Skin of body (tissue), 2 donors: Measurements from ENCODE around the gene AFG1L. TPM values are rescaled to one million over a fixed set of nuclear protein-coding genes. Genes with fewer than 3 reads are reported as not detected.
"Not testable (repeated sequence)": the region's sequence is repeated elsewhere in the genome, so short reads cannot be mapped to it uniquely, and the experiment has no call there.

Experiments used
- DNase-seq: peaks from one replicate; lab custom pipeline; 2025; lab: John Stamatoyannopoulos, UW
- total RNA-seq: library from RNA; depleted of rRNA; stranded (reverse); fragments of >200 nt; gene quantifications from one replicate; pipeline ENCODE4 v1.2.3, GENCODE V29; 2014

Gene AFG1L
- total RNA-seq, 1 donor from 2014 or later: 5.8 TPM

DNA sequence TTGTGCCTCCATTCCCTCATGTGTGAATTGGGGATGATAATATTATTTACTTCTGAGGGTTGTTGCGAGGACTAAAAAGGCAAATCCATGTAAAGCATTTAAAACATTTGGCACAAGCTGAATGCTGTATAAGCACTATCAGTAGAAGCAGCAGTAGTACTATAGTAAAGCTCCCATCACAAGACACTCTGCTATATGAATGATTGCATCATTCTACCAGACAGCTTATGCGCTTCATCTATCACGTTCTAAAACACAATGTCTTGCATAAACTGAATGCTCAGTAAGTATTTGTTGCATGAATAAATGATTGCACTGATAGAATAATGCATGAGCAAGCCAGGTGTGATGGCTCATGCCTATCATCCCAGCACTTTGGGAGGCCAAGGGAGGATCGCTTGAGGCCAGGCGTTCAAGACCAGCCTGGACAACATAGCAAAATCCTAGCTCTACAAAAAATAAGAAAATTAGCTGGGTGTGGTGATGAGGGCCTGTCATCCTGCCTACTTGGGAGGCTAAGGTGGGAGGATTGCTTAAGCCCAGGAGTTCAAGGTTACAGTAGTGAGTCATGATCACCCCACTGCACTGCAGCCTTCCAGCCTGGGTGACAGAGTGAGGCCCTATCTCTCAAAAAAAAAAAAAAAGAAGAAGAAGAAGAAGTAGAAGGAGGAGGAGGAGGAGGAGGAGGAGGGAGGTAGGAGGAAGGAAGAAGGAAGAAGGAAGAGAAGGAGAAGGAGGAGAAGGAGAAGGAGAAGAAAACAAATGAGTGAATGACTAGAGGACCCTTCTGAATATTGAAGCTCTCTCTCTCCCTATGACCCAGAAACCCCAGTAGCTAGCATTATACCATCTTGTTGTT is 215.8 kb downstream of the AFG1L start:
- DNase-seq: no peak

DNA sequence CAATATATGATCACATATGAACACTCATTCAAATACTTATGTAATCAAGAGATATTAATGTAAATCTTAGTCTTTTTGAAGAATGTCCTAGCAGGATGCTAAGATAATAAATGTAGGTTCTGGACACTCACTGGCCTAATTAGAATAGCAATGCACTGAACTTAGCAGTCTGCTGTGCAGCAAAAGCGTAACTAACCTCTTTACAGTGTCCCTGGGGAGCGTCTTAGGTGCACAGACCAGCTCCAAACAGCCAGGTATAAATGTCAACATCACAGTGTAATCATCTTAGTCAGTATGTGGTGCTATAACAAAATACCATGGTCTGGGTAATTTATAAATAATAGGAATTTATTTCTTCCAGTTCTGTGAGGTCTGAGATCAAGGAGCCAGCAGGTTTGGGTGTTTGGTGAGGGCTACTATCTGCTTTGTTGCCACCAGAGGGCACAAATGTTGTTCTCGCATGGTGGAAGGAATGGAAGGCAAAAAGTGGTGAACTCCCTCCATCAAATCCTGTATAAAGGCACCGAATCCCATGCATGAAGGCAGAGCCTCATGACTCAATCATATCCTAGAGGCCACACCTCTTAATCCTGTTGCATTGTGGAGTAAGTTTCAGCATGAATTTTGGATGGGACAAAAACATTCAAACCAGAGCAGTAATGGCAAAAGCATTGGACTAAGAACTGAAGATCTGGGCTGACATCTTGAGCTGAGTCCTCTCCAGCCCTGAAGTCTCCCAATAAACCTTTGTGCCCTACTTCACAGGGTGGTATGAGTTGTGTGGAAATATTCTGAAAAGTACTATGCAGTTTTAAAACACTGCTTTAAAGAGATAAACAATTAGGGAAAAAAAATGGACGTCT is 224.1 kb downstream of the AFG1L start:
- DNase-seq: no peak

DNA sequence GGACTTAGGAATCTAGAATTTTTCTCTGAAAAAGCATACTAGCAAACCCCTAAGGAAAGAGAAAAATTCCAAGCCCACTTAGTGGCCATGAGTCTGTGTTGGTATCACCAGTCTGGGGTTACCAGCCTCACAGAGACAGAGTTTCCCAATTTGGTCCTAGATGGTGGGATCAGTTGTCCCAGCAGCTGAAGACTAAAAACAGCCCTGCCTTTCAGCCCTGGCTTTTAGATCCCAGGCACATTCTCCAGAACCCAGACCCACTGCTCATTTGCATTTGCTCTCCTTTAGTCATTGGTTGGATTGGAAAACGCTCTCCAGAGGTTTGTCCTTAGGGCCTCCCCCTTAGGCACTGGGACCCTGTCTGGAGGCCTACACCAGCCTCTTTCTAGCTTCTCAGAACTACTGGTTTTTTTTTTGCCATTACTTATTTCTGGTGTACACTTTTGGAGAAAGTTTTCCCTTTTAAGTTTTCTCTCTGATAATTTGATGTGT is 226.8 kb downstream of the AFG1L start:
- no peak for DNase-seq

DNA sequence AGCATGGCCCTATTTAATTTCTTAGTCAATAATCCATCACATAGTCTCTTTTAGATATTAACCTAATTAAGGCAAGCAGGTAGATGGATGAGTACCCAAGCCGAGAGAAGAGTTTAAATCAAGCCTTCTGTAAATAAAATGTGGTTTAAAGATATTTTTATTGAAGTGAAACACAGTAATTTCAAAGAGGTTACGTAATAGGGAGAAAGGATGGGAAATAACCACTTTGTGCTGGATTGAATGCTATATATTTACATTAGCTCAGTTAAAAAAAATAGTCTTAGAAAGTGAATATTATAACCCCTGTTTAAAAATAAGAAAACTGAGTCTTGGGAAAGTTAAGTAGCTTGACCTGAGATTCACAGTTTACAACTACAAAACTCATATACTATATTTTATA is 228.8 kb downstream of the AFG1L start:
- no peak for DNase-seq

DNA sequence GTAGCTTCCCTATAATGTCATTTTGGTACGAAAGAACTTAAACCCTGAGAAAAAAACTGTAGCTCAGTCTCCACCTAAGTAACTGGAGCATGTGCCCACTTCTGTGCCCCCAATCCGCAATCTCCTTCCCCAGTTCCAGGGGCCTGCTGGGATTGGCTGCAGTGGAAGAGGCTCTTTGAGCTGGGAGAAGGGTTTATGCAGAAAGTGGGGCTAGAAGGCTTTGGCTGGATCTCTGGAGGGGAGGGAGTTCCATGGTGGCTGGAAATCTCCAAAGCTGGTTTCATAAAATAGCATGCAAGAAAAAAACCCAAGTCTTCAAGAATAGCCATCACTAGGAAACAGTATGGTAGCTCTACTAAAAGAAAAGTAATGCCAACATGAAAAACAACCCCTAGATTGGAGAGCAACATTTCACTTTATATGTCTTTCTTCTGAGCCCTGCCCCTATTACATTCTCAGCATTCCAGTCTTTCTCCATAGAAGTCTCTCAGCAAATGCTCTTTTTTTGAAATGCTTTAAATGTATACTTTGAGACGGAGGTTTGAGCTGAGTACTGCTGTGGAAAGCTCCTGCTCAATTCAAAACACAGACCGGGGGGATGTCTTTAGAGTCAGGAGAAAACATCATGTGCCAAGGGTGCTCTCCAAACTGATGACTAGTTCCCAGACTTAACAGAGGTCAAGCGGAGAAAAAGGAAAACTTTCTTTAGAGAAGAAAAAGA is 229.8 kb downstream of the AFG1L start:
- no peak for DNase-seq

DNA sequence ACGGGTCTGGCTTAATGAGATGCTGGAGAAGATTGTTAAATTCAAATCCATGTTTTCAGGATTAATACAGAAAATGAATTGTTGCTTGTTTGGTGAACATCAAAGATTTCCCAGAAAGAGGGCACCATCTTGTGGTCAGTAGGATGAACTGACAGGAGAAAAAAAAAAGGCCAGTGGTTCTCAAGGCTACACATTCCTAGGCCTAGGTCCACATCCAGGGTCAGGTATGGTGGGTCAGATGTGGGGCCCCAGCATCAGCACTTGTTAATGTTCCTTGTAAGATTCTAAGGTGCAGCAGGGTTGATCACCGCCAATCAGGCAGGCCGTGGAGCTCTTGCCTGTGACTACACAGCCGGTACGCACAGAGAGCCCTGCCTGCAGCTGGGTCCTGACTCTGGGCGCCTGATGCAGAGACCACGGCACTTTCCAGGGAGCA is 231.9 kb downstream of the AFG1L start:
- DNase-seq: peak; percentile 20

DNA sequence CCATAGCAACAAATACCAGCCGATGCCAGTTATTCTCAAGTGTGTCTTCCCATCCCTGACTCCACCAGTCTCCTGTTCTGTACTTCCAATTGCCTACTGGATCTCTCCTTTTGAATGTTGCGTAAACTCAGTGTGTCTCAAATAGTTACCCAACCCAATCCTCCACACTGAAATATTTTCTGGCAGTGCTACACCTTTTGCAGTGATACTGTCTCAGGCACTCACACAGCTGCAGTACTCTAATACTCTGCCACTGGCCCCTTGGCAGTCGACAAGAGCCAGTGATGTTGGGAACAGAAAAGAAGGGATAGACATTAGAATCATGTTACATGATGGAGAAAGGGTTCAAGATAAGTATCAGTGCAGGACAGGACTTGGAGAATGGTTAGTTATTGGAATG is 234.0 kb downstream of the AFG1L start:
- no peak for DNase-seq

DNA sequence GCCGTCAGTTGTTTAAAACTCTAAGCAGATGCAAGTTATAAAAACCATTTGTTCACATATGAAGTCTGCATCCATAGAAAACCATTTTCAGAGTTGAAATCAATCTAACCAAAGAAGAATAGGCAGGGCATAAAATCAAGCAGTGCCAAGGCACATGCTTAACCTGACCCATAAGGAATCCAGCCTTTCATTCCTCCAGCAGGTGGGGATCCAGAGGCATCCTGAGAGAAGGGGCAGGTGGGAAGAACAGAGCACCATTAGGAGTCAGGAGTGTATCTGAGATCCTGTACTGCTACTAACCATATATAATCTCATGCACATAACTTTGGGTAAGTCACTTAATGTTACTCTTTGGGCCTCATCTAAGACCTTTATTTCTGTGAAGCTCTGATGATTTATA is 236.5 kb downstream of the AFG1L start:
- DNase-seq: no peak

DNA sequence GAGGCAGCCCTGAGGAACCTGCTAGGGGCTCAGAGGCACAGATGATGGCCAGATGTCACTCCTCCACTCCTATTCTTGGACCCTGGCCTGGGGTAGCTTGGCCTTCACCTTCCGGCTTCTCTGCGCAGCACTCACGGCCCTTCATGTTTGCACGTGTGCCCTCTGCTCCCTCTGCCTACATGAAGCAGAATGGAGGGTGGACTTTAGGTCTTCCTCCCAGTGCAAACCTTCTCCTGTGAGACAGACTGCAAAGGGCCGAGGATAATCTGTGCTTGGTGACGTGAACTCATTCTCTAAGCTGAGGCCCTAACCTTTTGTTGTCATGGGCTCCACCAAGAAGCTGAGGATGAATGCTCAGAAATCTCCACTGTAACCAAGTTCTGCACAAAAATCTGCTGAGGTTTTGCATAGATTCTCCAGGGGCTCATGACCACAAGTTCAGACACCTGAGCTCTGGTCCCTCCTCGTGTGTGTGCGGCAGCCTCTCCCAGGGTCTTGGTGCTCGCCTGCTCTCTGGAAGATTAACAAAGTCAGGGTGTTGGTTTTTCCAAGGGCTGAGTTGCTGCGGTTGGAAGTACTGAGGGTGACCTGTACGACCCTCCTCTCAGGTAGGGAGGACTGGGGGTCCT is 240.4 kb downstream of the AFG1L start:
- no peak for DNase-seq

DNA sequence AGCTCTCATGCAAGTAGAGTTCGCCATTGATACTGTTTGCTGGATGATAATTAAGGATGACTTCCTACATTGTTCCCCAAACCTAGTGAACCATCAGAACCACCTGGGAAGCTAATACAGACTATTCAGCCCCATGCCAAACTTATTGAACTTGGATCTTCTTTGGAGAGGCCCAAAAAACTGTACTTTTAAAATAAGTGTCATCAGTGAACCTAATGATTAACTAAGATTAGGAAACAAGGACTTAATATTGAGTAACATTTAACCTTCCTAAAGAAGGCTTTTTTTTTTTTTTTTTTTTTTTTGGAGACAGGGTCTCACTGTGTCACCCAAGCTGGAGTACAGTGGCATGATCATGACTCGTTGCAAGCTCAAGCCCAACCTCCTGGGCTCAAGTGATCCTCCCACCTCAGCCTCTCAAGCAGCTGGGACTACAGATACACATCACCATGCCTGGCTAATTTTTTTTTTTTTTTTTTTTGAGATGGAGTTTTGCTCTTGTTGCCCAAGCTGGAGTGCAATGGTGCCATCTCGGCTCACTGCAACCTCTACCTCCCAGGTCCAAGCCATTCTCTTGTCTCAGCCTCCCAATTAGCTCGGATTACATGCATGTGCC is 241.2 kb downstream of the AFG1L start:
- not testable (repeated sequence) for DNase-seq

DNA sequence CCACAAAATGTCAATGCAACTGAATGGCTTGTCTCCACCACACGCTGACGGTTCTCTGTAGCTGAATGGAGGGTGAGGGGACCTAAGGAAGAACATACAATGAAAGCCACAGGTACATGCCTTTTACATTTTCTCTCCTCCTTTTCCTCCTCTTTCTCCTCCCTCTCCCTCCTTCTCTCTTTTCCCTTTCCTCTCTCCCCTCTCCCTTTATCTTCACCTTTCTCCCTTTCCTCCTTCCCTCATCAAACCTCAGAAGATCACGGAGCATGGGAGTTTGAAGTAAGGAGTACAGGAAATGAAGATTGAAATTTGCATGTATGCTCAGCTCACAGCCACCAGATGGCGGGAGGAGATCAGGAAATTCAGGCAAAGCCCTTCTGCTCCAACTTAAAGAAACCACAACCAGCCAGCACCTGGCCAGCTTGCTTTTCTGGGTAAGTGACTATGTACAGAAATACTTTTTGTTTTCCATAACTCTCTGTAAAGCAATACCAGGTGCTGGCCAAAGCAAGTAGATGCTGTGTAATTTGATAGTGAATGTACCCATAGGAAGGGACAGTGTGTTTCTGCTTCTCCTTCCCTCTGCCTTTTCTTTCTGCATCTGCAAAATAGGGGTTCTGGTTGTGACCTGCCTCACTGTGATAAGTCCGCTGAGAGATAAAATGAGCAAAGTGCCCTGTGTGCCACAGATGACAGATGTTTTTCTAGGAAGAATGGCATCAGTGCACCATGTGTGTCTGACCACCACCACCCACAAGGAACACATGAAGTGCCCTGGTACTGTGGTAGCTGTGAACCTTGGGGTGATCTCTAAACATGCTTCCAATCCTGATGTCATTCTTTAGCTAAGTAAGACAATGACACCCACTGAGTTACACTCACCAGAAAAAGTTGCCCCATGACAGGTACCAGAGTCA is 247.2 kb downstream of the AFG1L start:
- peak; percentile 79 for DNase-seq

DNA sequence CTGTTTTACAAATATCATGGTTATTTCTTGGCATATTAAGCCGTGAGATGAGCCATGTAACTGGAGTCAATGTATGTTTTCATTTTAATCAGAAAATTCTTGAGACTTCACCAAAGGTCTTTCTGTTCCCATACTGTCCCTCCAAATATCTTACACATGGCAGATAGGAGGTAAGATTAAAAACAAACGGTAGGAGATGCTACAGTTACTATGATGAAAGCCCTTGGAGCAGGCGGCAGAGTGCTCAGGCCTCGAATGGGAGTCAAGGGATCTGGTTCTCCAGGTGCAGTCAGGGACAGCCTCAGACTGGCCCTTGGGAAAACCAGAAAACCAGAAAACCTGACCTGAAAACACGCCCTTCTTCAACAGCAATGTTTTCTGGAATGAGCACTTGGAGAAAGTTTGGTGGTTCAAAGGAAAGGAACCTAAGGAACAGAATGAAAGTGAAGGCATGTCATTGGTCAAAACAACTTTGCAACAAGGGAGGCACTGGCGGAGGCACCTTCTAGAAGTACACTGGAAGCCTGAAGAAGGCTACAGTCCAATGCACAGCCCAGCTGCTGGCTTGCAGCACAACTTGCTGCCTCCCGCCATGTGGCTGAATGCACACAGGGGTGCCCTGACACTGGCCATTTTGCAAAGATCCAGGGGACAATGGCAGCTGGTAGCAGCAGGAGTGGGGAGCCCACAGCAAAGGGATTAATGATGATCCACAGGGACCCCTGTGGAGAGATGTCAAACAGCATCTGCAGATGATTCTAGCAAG is 248.5 kb downstream of the AFG1L start:
- DNase-seq: no peak

DNA sequence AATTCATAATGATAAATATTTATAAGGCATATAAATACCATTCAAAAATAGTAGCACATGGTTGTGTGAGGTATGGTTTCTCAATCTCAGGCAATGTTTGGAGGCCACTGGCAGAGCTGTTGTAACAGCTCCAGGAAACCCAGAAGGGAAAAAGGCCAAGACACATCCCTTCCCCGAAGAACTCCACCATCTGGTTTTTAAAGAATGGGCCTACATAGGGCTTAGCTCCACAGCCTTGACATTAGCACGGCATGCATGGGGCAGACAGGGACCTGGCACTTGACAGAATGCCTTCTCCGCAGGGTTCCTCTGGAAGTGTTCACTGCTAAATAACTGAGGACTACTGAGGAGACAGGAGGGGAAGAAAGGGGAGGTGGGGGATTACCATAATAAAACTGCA is 249.8 kb downstream of the AFG1L start:
- no peak for DNase-seq

DNA sequence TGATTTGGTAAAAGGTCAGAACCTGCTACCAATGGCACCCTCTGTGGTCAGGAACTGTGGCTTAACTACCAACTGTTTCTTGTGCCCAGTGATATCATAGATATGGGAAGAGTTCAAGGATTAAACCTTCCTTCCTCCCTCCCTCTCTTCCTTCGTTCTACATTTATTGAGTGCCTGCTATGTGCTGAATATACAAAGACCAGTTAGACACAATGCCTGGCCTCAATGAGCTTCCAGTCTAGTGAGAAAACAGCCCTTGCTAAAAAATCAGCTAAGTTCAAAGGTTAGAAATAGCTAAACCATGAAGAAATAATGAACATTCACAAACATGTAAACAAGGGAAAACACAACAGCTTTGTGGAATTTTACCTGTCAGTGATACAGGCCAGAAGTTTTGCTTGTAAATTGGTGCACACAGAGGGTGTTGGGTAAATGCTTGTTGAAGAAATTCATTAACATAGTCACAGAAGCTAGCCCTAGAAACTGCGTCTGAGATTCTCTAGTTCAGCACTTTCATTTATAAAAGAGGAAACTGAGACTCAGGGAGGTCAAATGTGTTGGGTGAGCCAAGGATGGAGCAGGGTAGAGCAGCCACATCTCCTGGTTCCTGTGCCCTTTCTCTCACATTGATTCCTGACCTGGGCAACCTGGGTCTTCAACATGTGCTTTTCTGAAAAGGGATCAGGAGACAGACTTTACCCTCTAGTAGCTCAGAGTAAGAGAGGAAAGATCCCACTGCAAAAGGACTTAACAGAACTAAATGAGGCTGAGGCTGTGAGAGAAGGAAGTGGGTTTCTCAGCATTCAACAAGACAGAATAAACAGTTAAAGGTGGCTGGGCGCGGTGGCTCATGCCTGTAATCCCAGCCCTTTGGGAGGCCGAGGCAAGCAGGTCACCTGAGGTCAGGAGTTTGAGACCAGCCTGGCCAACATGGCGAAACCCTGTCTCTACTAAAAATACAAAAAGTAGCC is 251.5 kb downstream of the AFG1L start:
- DNase-seq: no peak

DNA sequence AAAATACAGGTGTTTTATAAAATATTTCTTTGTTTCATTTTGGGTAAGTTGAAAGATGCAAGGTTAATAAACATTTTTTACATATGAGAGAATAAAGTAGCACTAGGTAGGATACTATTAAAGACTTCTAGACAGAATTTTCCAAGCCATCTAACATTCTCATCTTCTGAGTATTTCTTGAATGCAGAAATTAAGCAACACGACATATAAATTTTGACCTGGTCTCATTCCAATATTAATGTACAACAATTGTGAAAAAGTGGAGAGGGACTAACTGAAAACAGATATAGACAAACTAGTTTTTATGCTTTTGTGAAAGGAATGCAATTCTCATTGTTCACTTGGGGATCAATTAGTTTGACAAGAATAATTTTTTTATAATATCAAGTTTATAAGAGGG is 254.4 kb downstream of the AFG1L start:
- DNase-seq: no peak

DNA sequence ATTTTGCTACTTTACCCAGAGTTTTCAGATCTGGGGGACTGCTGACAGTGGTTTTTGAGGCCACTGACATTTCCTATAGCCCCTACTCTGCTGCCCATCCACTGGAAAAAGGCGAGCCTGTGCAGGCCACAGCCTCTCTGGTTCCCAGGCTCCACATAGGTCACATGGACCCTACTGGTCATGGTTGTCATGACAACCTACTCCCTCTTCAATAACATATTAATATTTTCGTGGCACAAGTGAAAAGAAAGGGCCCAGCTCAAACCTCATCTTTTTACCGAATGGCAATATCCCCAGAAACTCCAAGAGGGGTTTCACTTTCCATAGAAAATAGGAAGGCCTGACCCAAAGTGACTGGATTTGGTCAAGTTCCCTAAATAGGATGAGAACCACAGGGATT is 254.9 kb downstream of the AFG1L start:
- no peak for DNase-seq

DNA sequence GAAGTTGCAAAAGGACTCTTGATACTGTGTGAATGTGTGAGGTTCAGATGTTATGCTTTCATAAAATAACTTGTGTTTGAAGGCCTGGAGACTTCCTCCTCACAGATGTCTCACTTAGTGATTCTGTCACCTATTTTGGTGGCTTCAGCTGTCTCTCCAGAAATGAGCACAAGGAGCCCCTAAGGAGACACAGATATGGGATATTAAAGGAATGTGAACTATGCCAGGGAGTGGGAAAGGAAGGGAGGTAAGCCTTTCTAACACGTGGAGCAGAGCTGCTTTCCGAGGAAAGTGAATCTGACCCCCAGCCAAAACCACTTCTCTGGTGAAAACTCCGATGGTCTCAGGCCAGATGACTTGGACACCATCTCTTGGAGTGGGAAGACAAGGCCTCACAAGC is 255.4 kb downstream of the AFG1L start:
- DNase-seq: no peak
